H9 (cell line): ENCODE results near the gene PAK5. TPM values are rescaled to one million over a fixed set of nuclear protein-coding genes. Genes with fewer than 3 reads are reported as not detected.

Experiments
- DNase-seq: peaks from one replicate; pipeline ENCODE4 v3.0.0-alpha.2; 2017
- H2AFZ ChIP-seq: one replicate; pipeline ENCODE4 v1.6.1; 2013; ENCODE audit warnings: mild to moderate bottlenecking, low read length, control low read depth, moderate library complexity
- H2AK5ac ChIP-seq: 2 replicates; pipeline ENCODE4 v1.6.1; 2013; ENCODE audit warnings: low read length, control low read depth, mixed read lengths; ENCODE audit not compliant: insufficient read length
- H2BK120ac ChIP-seq: one replicate; pipeline ENCODE4 v1.6.1; 2013; ENCODE audit warnings: low read depth, mild to moderate bottlenecking, low read length, control low read depth, inconsistent platforms; ENCODE audit not compliant: poor library complexity, severe bottlenecking
- H2BK12ac ChIP-seq: 2 replicates; pipeline ENCODE4 v1.6.1; 2013; ENCODE audit warnings: low read length, control low read depth, mixed read lengths, low read depth; ENCODE audit not compliant: insufficient read length
- H2BK15ac ChIP-seq: 2 replicates; pipeline ENCODE4 v1.6.1; 2013; ENCODE audit warnings: low read depth, low read length, control low read depth
- H2BK20ac ChIP-seq: one replicate; pipeline ENCODE4 v1.6.1; 2013; ENCODE audit warnings: low read depth, mild to moderate bottlenecking, low read length, control low read depth, inconsistent platforms; ENCODE audit not compliant: poor library complexity, severe bottlenecking
- H2BK5ac ChIP-seq: 2 replicates; pipeline ENCODE4 v1.6.1; 2013; ENCODE audit warnings: low read length, control low read depth, mixed read lengths; ENCODE audit not compliant: insufficient read length
- H3K14ac ChIP-seq: 2 replicates; pipeline ENCODE4 v1.6.1; 2013; ENCODE audit warnings: low read length, control low read depth; ENCODE audit not compliant: insufficient read depth
- H3K18ac ChIP-seq: 2 replicates; pipeline ENCODE4 v1.6.1; 2013; ENCODE audit warnings: low read depth, mild to moderate bottlenecking, mixed read lengths, low read length, control low read depth; ENCODE audit not compliant: insufficient read length
- H3K23ac ChIP-seq: 2 replicates; pipeline ENCODE4 v1.6.1; 2013; ENCODE audit warnings: low read length, control low read depth, mixed read lengths, low read depth; ENCODE audit not compliant: insufficient read length
- H3K23me2 ChIP-seq: 2 replicates; pipeline ENCODE4 v1.6.1; 2013; ENCODE audit warnings: low read depth, mild to moderate bottlenecking, mixed read lengths, low read length, control low read depth; ENCODE audit not compliant: insufficient read length, poor library complexity, severe bottlenecking
- H3K27ac ChIP-seq: 2 replicates; pipeline ENCODE4 v1.5.1; 2013; ENCODE audit warnings: low read length, control low read depth, mixed read lengths, low read depth; ENCODE audit not compliant: insufficient read length
- H3K27me3 ChIP-seq: 2 replicates; pipeline ENCODE4 v1.6.1; 2013; ENCODE audit warnings: low read length, control low read depth, inconsistent platforms; ENCODE audit not compliant: insufficient read depth
- H3K4ac ChIP-seq: 2 replicates; pipeline ENCODE4 v1.6.1; 2013; ENCODE audit warnings: low read depth, mild to moderate bottlenecking, control low read depth, inconsistent platforms, low read length, moderate library complexity
- H3K4me1 ChIP-seq: 2 replicates; pipeline ENCODE4 v1.6.1; 2013; ENCODE audit warnings: low read length, control low read depth, inconsistent platforms; ENCODE audit not compliant: insufficient read depth
- H3K4me2 ChIP-seq: 2 replicates; pipeline ENCODE4 v1.6.1; 2013; ENCODE audit warnings: low read length, control low read depth, mixed read lengths; ENCODE audit not compliant: insufficient read length, insufficient read depth
- H3K56ac ChIP-seq: 2 replicates; pipeline ENCODE4 v1.6.1; 2013; ENCODE audit warnings: low read depth, mild to moderate bottlenecking, mixed read lengths, low read length, control low read depth; ENCODE audit not compliant: insufficient read length
- H3K79me1 ChIP-seq: 2 replicates; pipeline ENCODE4 v1.6.1; 2013; ENCODE audit warnings: low read depth, mild to moderate bottlenecking, moderate library complexity, low read length, control low read depth, inconsistent platforms; ENCODE audit not compliant: insufficient read depth, poor library complexity, severe bottlenecking
- H3K79me2 ChIP-seq: 2 replicates; pipeline ENCODE4 v1.6.1; 2013; ENCODE audit warnings: low read length, control low read depth, inconsistent platforms; ENCODE audit not compliant: insufficient read depth
- H3K9ac ChIP-seq: 2 replicates; pipeline ENCODE4 v1.6.1; 2013; ENCODE audit warnings: low read length, control low read depth, mixed read lengths; ENCODE audit not compliant: insufficient read length; ENCODE audit errors: extremely low read depth
- H3K9me3 ChIP-seq: one replicate; pipeline ENCODE4 v1.6.1; 2013; ENCODE audit warnings: low read depth, low read length, inconsistent platforms; ENCODE audit not compliant: control insufficient read depth
- H3T11ph ChIP-seq: one replicate; pipeline ENCODE4 v1.6.1; 2013; ENCODE audit warnings: mild to moderate bottlenecking, low read length, control low read depth, inconsistent platforms
- H4K20me1 ChIP-seq: one replicate; pipeline ENCODE4 v1.6.1; 2013; ENCODE audit not compliant: control insufficient read depth, insufficient read length, insufficient read depth
- H4K5ac ChIP-seq: 2 replicates; pipeline ENCODE4 v1.6.1; 2013; ENCODE audit warnings: low read depth, mild to moderate bottlenecking, mixed read lengths, low read length, control low read depth; ENCODE audit not compliant: insufficient read length
- H4K8ac ChIP-seq: replicated peaks from 2 replicates; pipeline ENCODE4 v1.6.1; 2013; ENCODE audit warnings: low read length, control low read depth, mixed read lengths, low read depth; ENCODE audit not compliant: insufficient read length
- H4K91ac ChIP-seq: 2 replicates; pipeline ENCODE4 v1.6.1; 2013; ENCODE audit warnings: low read depth, mild to moderate bottlenecking, moderate library complexity, mixed read lengths, low read length, control low read depth; ENCODE audit not compliant: insufficient read length
- H3K27ac Mint-ChIP-seq, 3 experiments: 2 replicates in 2 of 3; 3 replicates in 1 of 3; pipeline ENCODE4 v1.8.0; 2020 to 2021; ENCODE audit warnings: mixed read lengths in 3 of 3, mild to moderate bottlenecking in 1 of 3, moderate library complexity in 1 of 3
- H3K27me3 Mint-ChIP-seq: 2 replicates; pipeline ENCODE4 v1.8.0; 2021; ENCODE audit warnings: low read depth, mild to moderate bottlenecking, moderate library complexity, mixed read lengths
- H3K36me3 Mint-ChIP-seq, 3 experiments: 2 replicates in 2 of 3; 3 replicates in 1 of 3; pipeline ENCODE4 v1.8.0; 2020 to 2021; ENCODE audit warnings: low read depth in 3 of 3, mixed read lengths in 3 of 3; ENCODE audit not compliant: insufficient read depth in 1 of 3
- H3K4me1 Mint-ChIP-seq, 2 experiments: 2 replicates each; pipeline ENCODE4 v1.8.0; 2020; ENCODE audit warnings: mixed read lengths in 2 of 2
- H3K4me3 Mint-ChIP-seq, 2 experiments: 2 replicates in 1 of 2; 3 replicates in 1 of 2; pipeline ENCODE4 v1.8.0; 2020 to 2021; ENCODE audit warnings: mild to moderate bottlenecking in 2 of 2, mixed read lengths in 2 of 2, moderate library complexity in 1 of 2
- H3K9me3 Mint-ChIP-seq, 2 experiments: 2 replicates in 1 of 2; 3 replicates in 1 of 2; pipeline ENCODE4 v1.8.0; 2020; ENCODE audit warnings: mild to moderate bottlenecking in 2 of 2, mixed read lengths in 2 of 2, moderate library complexity in 1 of 2
- CTCF ChIP-seq: fragments of 200-600 bp; sonication (generic); conservative IDR thresholded peaks from 3 replicates; pipeline ENCODE4 v1.8.0; 2021; ENCODE audit warnings: antibody characterized with exemption, mild to moderate bottlenecking
- WGBS: extraction: QIAGEN DNeasy Blood & Tissue Kit; methylation state at CpG from one replicate; pipeline ENCODE4 v1.1.7; 2013; ENCODE audit warnings: missing lambda C conversion rate, low lambda C conversion rate, mixed read lengths; ENCODE audit not compliant: insufficient read length; ENCODE audit errors: extremely low coverage; 5-methylcytosine and 5-hydroxymethylcytosine counted together
- total RNA-seq: library from RNA; stranded (reverse); gene quantifications from 2 replicates; pipeline ENCODE4 v1.2.1, GENCODE V29; 2021

The PAK5 gene
- total RNA-seq, 1 experiment from 2014 or later = 0.20 TPM

- no peaks in the 10 kb centered on the region for H3K9me3 ChIP-seq
- H3K23ac ChIP-seq = no peak overlapping the region
- no peaks in the 10 kb centered on the region for H4K20me1 ChIP-seq
- H2AFZ ChIP-seq = no peak overlapping the region
- no peak overlapping the region for H3K4me2 ChIP-seq
- no peak overlapping the region for H2BK20ac ChIP-seq
- H3K27me3 Mint-ChIP-seq = peaks cover 4% of the 10 kb centered on the region
- TF ChIP-seq CTCF = no peak
- H3K56ac ChIP-seq = no peak overlapping the region
- H3T11ph ChIP-seq = no peak overlapping the region
- no peak overlapping the region for H3K4ac ChIP-seq
- no peak overlapping the region for H3K18ac ChIP-seq
- H3K4me1 ChIP-seq = no peaks in the 10 kb centered on the region
- H3K36me3 Mint-ChIP-seq = no peaks in the 10 kb centered on the region
- no peak overlapping the region for H3K9ac ChIP-seq
- H4K91ac ChIP-seq = no peak overlapping the region
- no peak for DNase-seq
- no peak overlapping the region for H2BK120ac ChIP-seq
- H3K79me2 ChIP-seq = no peaks in the 10 kb centered on the region
- no peak overlapping the region for H4K5ac ChIP-seq
- H3K4me3 Mint-ChIP-seq = no peak overlapping the region
- H3K79me1 ChIP-seq = no peaks in the 10 kb centered on the region
- no peak overlapping the region for H3K14ac ChIP-seq
- no peaks in the 10 kb centered on the region for H3K9me3 Mint-ChIP-seq
- no CpG with 5 or more reads among the region's 3 CpGs for WGBS
- no peaks in the 10 kb centered on the region for H3K23me2 ChIP-seq
- H3K27ac Mint-ChIP-seq = no peak overlapping the region
- no peak overlapping the region for H3K27ac ChIP-seq
- no peaks in the 10 kb centered on the region for H3K27me3 ChIP-seq
- no peak overlapping the region for H2BK5ac ChIP-seq
- no peak overlapping the region for H4K8ac ChIP-seq
- H3K4me1 Mint-ChIP-seq = no peaks in the 10 kb centered on the region; a peak in 1 of 4 replicates
- no peak overlapping the region for H2AK5ac ChIP-seq
- no peak overlapping the region for H2BK12ac ChIP-seq
- H2BK15ac ChIP-seq = no peak overlapping the region
These were observed 348.7 kb downstream of the PAK5 start for GRCh38 chr20:9490161-9490560.
